Endothelial cell of umbilical vein (primary cell): ENCODE data around the gene CEMIP. TPM values are rescaled to one million over a fixed set of nuclear protein-coding genes. Genes with fewer than 3 reads are reported as not detected.

Source experiments
- BruUV-seq: library from RNA; stranded (reverse); fragments of 400-500 nt; replicated peaks from 2 replicates; lab custom pipeline; 2021; lab: Mats Ljungman, UMichigan
- CTCF ChIA-PET: fragments of 300-600, 350-600 bp; sonication (Branson Sonifier 250); formaldehyde crosslinking; loops from one replicate; lab custom pipeline; 2021; ENCODE audit warnings: antibody characterized with exemption, inconsistent platforms; lab: Charles Lee
- POLR2A ChIA-PET: fragments of 300-600, 350-600 bp; sonication (Branson Sonifier 250); formaldehyde crosslinking; loops from one replicate; lab custom pipeline; 2021; ENCODE audit warnings: antibody characterized with exemption, inconsistent platforms; lab: Charles Lee
- DNase-seq: peaks from one replicate; pipeline ENCODE4 v3.0.0-alpha.2; 2011; ENCODE audit warnings: low read depth, low spot score
- FAIRE-seq: peaks from 2 replicates; lab custom pipeline; 2011; peaks lifted over from hg19 to GRCh38; lab: Jason Lieb, UNC
- H2AFZ ChIP-seq: 2 replicates; pipeline ENCODE4 v1.6.0; 2012; ENCODE audit warnings: low read depth, low read length, control low read depth, inconsistent platforms
- H3K27ac ChIP-seq: 2 replicates; pipeline ENCODE4 v1.5.1; 2011; ENCODE audit warnings: low read depth, mild to moderate bottlenecking, control low read depth, low read length, moderate library complexity; ENCODE audit not compliant: insufficient read depth
- H3K27me3 ChIP-seq, 2 experiments: 2 replicates each; pipeline versions ENCODE4 v1.6.0 to v1.6.1; 2011; ENCODE audit warnings: low read length in 2 of 2, mixed read lengths in 1 of 2; ENCODE audit not compliant: control insufficient read depth in 2 of 2, insufficient read depth in 2 of 2
- H3K36me3 ChIP-seq, 2 experiments: 2 replicates in 1 of 2; 3 replicates in 1 of 2; pipeline ENCODE4 v1.5.1; 2011; ENCODE audit warnings: low read length in 2 of 2, mild to moderate bottlenecking in 1 of 2, moderate library complexity in 1 of 2; ENCODE audit not compliant: control insufficient read depth in 2 of 2, insufficient read depth in 2 of 2; ENCODE audit errors: extremely low read depth in 1 of 2
- H3K4me1 ChIP-seq: 3 replicates; pipeline ENCODE4 v1.5.1; 2011; ENCODE audit warnings: mild to moderate bottlenecking, low read length; ENCODE audit not compliant: control insufficient read depth, insufficient read depth; ENCODE audit errors: extremely low read depth
- H3K4me2 ChIP-seq: 2 replicates; pipeline ENCODE4 v1.6.1; 2011; ENCODE audit warnings: low read length, control low read depth, mixed read lengths; ENCODE audit not compliant: insufficient read depth
- H3K4me3 ChIP-seq, 3 experiments: fragments of 200-600 bp in 1 of 3; sonication (generic), shearing (Covaris generic) in 1 of 3; replicated peaks in 1 of 3; 2 replicates each; pipeline ENCODE4 v1.5.1; 2011 to 2016; ENCODE audit warnings: control low read depth in 3 of 3, low read length in 3 of 3, mild to moderate bottlenecking in 2 of 3, inconsistent platforms in 1 of 3, low read depth in 1 of 3, moderate library complexity in 1 of 3; ENCODE audit not compliant: insufficient read depth in 1 of 3
- H3K79me2 ChIP-seq: 2 replicates; pipeline ENCODE4 v1.6.0; 2012; ENCODE audit warnings: low read length, inconsistent platforms; ENCODE audit not compliant: control insufficient read depth, insufficient read depth
- H3K9ac ChIP-seq: replicated peaks from 2 replicates; pipeline ENCODE3; 2011; ENCODE audit warnings: low read length, control low read depth; ENCODE audit not compliant: insufficient read depth; ENCODE audit errors: extremely low read depth
- H3K9me1 ChIP-seq: replicated peaks from 3 replicates; pipeline ENCODE4 v1.6.0; 2011; ENCODE audit warnings: mild to moderate bottlenecking, low read length; ENCODE audit not compliant: control insufficient read depth, insufficient read depth; ENCODE audit errors: extremely low read depth
- H3K9me3 ChIP-seq: replicated peaks from 2 replicates; pipeline ENCODE4 v1.5.1; 2012; ENCODE audit warnings: low read length, inconsistent platforms; ENCODE audit not compliant: control insufficient read depth, insufficient read depth
- H4K20me1 ChIP-seq: replicated peaks from 2 replicates; pipeline ENCODE3; 2011; ENCODE audit warnings: mild to moderate bottlenecking, low read length; ENCODE audit not compliant: control insufficient read depth, insufficient read depth; ENCODE audit errors: extremely low read depth
- FOS ChIP-seq: IDR thresholded peaks from 2 replicates; pipeline ENCODE4 v1.6.1; 2011; ENCODE audit warnings: mild to moderate bottlenecking, low read length, moderate library complexity, borderline replicate concordance; ENCODE audit not compliant: insufficient read depth
- GATA2 ChIP-seq: IDR thresholded peaks from 2 replicates; pipeline ENCODE4 v1.7.0; 2011; ENCODE audit warnings: low read depth, mild to moderate bottlenecking, moderate library complexity, mixed read lengths, low read length; ENCODE audit not compliant: insufficient read length, insufficient read depth
- JUN ChIP-seq: IDR thresholded peaks from 2 replicates; pipeline ENCODE4 v1.6.1; 2011; ENCODE audit warnings: borderline replicate concordance, low read depth; ENCODE audit not compliant: insufficient read length, insufficient read depth
- MYC ChIP-seq: IDR thresholded peaks from one replicate; pipeline ENCODE4 v1.6.1; 2011; ENCODE audit warnings: mild to moderate bottlenecking, low read depth, low read length
- dilution Hi-C: fragments of 300-500 bp; cut with MboI; formaldehyde crosslinking; loops from one replicate; pipeline ENCODE4 v1.15.0; 2019; ENCODE audit warnings: low sequenced_read_pairs; ENCODE audit not compliant: extremely low pct_ligation_motif_present
- intact Hi-C: fragments of 100-400 bp; cut with micrococcal nuclease; formaldehyde crosslinking; loops from one replicate; pipeline ENCODE4 v1.10.0; 2022
- polyA plus RNA-seq, 4 experiments: library from polyadenylated mRNA; depleted of rRNA in 3 of 4; stranded (reverse) in 3 of 4; unstranded in 1 of 4; fragments of >200 nt; gene quantifications; 2 replicates each; pipeline versions ENCODE4 v1.2.1 to v1.2.3, GENCODE V29; 2011 to 2012; ENCODE audit warnings: missing spikeins in 1 of 4
- total RNA-seq: library from RNA; stranded (reverse); gene quantifications from 2 replicates; pipeline ENCODE4 v1.2.3, GENCODE V29; 2021
- TF ChIP-seq, protein P1 (sequence below): IDR thresholded peaks from 2 replicates; pipeline ENCODE4 v1.6.1; 2011; ENCODE audit not compliant: insufficient read depth, insufficient read length

Gene CEMIP
- total and polyA plus RNA-seq, 2 donors (not counting 3 experiments of a cell fraction or from before 2014, with no cell fraction given) = 0.01 TPM; not detected in 1

DNA sequence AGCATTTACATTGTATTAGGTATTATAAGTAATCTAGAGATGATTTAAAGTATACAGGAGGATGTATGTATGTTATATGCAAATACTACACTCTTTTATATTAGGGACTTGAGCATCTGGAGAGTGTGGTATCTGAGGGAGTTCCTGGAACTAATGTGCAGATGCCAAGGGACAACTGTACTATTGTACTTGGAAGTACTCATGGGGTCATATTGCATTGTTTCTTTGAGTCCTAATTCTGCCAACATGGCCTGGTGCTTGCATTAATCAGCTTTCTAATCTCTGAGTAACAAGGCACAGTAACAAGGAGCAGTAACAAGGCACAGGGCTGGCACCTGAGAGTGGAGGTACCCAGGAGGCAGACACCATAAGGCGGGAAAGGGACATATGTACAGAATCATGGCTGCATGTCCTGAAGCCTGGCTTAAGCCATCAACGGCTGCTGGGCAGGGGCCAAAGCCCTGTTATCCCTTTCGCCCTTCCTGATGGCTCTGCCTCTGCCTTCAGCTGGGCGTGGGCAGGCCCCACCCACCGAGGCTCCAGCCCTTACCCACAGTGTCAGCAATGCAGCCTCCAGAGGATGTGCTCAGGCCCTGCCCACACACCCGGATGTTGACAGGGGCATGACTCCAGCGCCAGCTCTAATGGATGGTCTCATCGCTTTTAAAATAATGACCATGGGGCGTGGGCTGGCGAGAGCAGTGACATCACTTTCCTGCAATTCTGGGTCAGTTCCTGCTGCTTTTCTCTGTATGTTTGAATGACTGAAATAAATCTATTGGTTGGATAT lies 22.9 kb downstream of the CEMIP start:
- no peaks in the 10 kb centered on the region for H4K20me1 ChIP-seq
- H2AFZ ChIP-seq = peak overlapping the region; percentile 46
- H3K4me1 ChIP-seq = peaks cover 11% of the 10 kb centered on the region
- no peak for TF ChIP-seq MYC
- TF ChIP-seq GATA2 = peak; percentile 18
- TF ChIP-seq JUN = peak; percentile 28
- TF ChIP-seq, protein P1, sequence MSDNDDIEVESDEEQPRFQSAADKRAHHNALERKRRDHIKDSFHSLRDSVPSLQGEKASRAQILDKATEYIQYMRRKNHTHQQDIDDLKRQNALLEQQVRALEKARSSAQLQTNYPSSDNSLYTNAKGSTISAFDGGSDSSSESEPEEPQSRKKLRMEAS = no peak
- peak; percentile 48 for TF ChIP-seq FOS
- POLR2A ChIA-PET = no interaction called here
- intact Hi-C loops = no loop called here
- dilution Hi-C loops = no loop called here
- no peaks in the 10 kb centered on the region for H3K9me3 ChIP-seq
- CTCF ChIA-PET = no interaction called here
- no peak overlapping the region for H3K27ac ChIP-seq
- H3K36me3 ChIP-seq = no peaks in the 10 kb centered on the region
- H3K4me3 ChIP-seq = no peak overlapping the region
- no peaks in the 10 kb centered on the region for H3K27me3 ChIP-seq
- no peak overlapping the region for H3K4me2 ChIP-seq
- no TSS peak for BruUV-seq
- H3K9ac ChIP-seq = no peak overlapping the region
- H3K79me2 ChIP-seq = no peaks in the 10 kb centered on the region
- peak; percentile 63 for FAIRE-seq
- H3K9me1 ChIP-seq = no peaks in the 10 kb centered on the region
- peak; percentile 35 for DNase-seq
